Transverse colon (tissue), 4 donors: ENCODE data around the gene CDKL5. TPM values are rescaled to one million over a fixed set of nuclear protein-coding genes. Genes with fewer than 3 reads are reported as not detected.

ENCODE experiments used
- DNase-seq: peaks from one replicate; pipeline ENCODE4 v3.0.0-alpha.2; 2019
- H3K27ac ChIP-seq, 4 donors: fragments of 200-600 bp; sonication (generic); 2 replicates each; pipeline ENCODE4 v1.5.1; 2016 to 2018; ENCODE audit warnings: inconsistent platforms in 4 of 4
- H3K27me3 ChIP-seq: fragments of 200-600 bp; sonication (generic); 2 replicates; pipeline ENCODE4 v1.5.1; 2017; ENCODE audit warnings: inconsistent platforms
- H3K36me3 ChIP-seq, 4 donors: fragments of 200-600 bp; sonication (generic); 2 replicates each; pipeline ENCODE4 v1.5.1; 2017 to 2019; ENCODE audit warnings: inconsistent platforms in 4 of 4
- H3K4me1 ChIP-seq, 4 donors: fragments of 200-600 bp; sonication (generic); 2 replicates each; pipeline ENCODE4 v1.5.1; 2017 to 2020; ENCODE audit warnings: inconsistent platforms in 4 of 4
- H3K4me3 ChIP-seq, 4 donors: fragments of 200-600 bp; sonication (generic); 1 replicate in 1 of 4; 2 replicates in 3 of 4; pipeline versions ENCODE4 v1.5.1 to v1.6.1; 2017 to 2019; ENCODE audit warnings: inconsistent platforms in 4 of 4
- H3K9me3 ChIP-seq, 2 donors: fragments of 200-600 bp; sonication (generic); 2 replicates each; pipeline ENCODE4 v1.5.1; 2017 to 2019; ENCODE audit warnings: inconsistent platforms in 2 of 2
- EP300 ChIP-seq: sonication (generic); formaldehyde crosslinking; IDR thresholded peaks from one replicate; pipeline ENCODE4 v1.6.1; 2017; ENCODE audit warnings: antibody characterized with exemption, low read depth
- POLR2A ChIP-seq: fragments of 450-650 bp; IDR thresholded peaks from one replicate; pipeline ENCODE4 v1.6.1; 2016; ENCODE audit warnings: antibody characterized with exemption, mild to moderate bottlenecking, moderate library complexity
- POLR2AphosphoS5 ChIP-seq, 3 donors: sonication (generic); formaldehyde crosslinking; IDR thresholded peaks; one replicate each; pipeline ENCODE4 v1.6.1; 2016; ENCODE audit warnings: antibody characterized with exemption in 3 of 3
- WGBS, 2 donors: methylation state at CpG; one replicate each; pipeline ENCODE4 v1.1.5; 2018; ENCODE audit warnings: low coverage in 1 of 2; 5-methylcytosine and 5-hydroxymethylcytosine counted together
- in situ Hi-C, 4 donors: fragments of 200-750 bp; cut with MboI; loops; one replicate each; pipeline versions ENCODE4 v1.15.0 to v1.15.1; 2017; ENCODE audit warnings: low sequenced_read_pairs in 3 of 4, low pct_ligation_motif_present in 1 of 4, low pct_unique_long_range_greater_than_20kb in 1 of 4
- intact Hi-C: fragments of 100-400 bp; cut with DNase I; formaldehyde crosslinking; loops from one replicate; pipeline ENCODE4 v1.15.1; 2023; ENCODE audit warnings: low total_unique reads
- total RNA-seq, 4 donors: library from RNA; depleted of rRNA; stranded (reverse); fragments of >200 nt; gene quantifications; one replicate each; pipeline ENCODE4 v1.1.0, GENCODE V29; 2016
- TF ChIP-seq, protein P1 (sequence below), 5 experiments: fragments of 200-600 bp in 3 of 5; fragments of 450-650 bp in 2 of 5; sonication (generic) in 3 of 5; IDR thresholded peaks; 1 replicate in 2 of 5; 2 replicates in 3 of 5; pipeline ENCODE4 v1.5.1; 2016 to 2017; ENCODE audit warnings: antibody characterized with exemption in 5 of 5, inconsistent platforms in 3 of 5, mild to moderate bottlenecking in 2 of 5, moderate library complexity in 1 of 5

The CDKL5 gene
- total RNA-seq, 4 donors from 2014 or later = 0.75 to 4.8 (median 3.5) TPM

GRCh38 chrX:18545771-18546170 lies 120.4 kb downstream of the CDKL5 start:
- no peak overlapping the region for H3K4me3 ChIP-seq
- no peaks in the 10 kb centered on the region for H3K36me3 ChIP-seq
- no peak for TF ChIP-seq EP300
- no peak for TF ChIP-seq POLR2A
- no peak for TF ChIP-seq POLR2AphosphoS5 (IDR thresholded peaks at IDR 0.05)
- TF ChIP-seq, protein P1, sequence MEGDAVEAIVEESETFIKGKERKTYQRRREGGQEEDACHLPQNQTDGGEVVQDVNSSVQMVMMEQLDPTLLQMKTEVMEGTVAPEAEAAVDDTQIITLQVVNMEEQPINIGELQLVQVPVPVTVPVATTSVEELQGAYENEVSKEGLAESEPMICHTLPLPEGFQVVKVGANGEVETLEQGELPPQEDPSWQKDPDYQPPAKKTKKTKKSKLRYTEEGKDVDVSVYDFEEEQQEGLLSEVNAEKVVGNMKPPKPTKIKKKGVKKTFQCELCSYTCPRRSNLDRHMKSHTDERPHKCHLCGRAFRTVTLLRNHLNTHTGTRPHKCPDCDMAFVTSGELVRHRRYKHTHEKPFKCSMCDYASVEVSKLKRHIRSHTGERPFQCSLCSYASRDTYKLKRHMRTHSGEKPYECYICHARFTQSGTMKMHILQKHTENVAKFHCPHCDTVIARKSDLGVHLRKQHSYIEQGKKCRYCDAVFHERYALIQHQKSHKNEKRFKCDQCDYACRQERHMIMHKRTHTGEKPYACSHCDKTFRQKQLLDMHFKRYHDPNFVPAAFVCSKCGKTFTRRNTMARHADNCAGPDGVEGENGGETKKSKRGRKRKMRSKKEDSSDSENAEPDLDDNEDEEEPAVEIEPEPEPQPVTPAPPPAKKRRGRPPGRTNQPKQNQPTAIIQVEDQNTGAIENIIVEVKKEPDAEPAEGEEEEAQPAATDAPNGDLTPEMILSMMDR (IDR thresholded peaks at IDR 0.05) = no peak
- in situ Hi-C loops = no loop called here
- H3K27ac ChIP-seq = no peak overlapping the region
- H3K27me3 ChIP-seq = no peaks in the 10 kb centered on the region
- 75 to 88% methylated on average over 1 to 2 of the region's 2 CpGs for WGBS, 2 donors
- no peaks in the 10 kb centered on the region for H3K4me1 ChIP-seq
- intact Hi-C loops = no loop called here
- H3K9me3 ChIP-seq = no peaks in the 10 kb centered on the region
- DNase-seq = no peak

GRCh38 chrX:18548996-18549395 lies 123.6 kb downstream of the CDKL5 start:
- H3K9me3 ChIP-seq = no peaks in the 10 kb centered on the region
- H3K27me3 ChIP-seq = no peaks in the 10 kb centered on the region
- no peak overlapping the region for H3K4me3 ChIP-seq
- in situ Hi-C loops (no loop called here), intact Hi-C loops (no loop called here)
- no peaks in the 10 kb centered on the region for H3K4me1 ChIP-seq
- DNase-seq = no peak
- WGBS, 2 donors = 67 to 81% methylated on average over 1 to 3 of the region's 3 CpGs
- no peak overlapping the region for H3K27ac ChIP-seq
- no peaks in the 10 kb centered on the region for H3K36me3 ChIP-seq
- TF ChIP-seq POLR2AphosphoS5 (IDR thresholded peaks at IDR 0.05) = no peak
- no peak for TF ChIP-seq EP300
- no peak for TF ChIP-seq POLR2A

- WGBS, 2 donors = 42 to 80% methylated on average over 1 of the region's 1 CpG
These were observed 124.2 kb downstream of the CDKL5 start for GRCh38 chrX:18549643-18550042.

GRCh38 chrX:18557879-18558278 lies 132.5 kb downstream of the CDKL5 start:
- TF ChIP-seq, protein P1 (IDR thresholded peaks at IDR 0.05) = no peak
- TF ChIP-seq EP300 (no peak), POLR2A (no peak), POLR2AphosphoS5 (IDR thresholded peaks at IDR 0.05) (no peak)
- Histone ChIP-seq H3K4me3 (no peak overlapping the region), H3K9me3 (no peaks in the 10 kb centered on the region), H3K4me1 (no peaks in the 10 kb centered on the region), H3K27me3 (no peaks in the 10 kb centered on the region), H3K36me3 (no peaks in the 10 kb centered on the region), H3K27ac (no peak overlapping the region)
- 59% methylated on average over 1 of the region's 1 CpG; no CpG with 5 or more reads in 1 of the 2 donors for WGBS, 2 donors
- DNase-seq = no peak
- intact Hi-C loops = no loop called here
- in situ Hi-C loops = no loop called here

More at GRCh38 chrX:18549643-18550042, 124.2 kb downstream of the CDKL5 start:
- intact Hi-C loops (loop anchor here (1.0 kb wide), 1 partner anchor 57 kb away; no protein-coding TSS in a partner anchor), in situ Hi-C loops (no loop called here)
- H3K4me1 ChIP-seq = no peaks in the 10 kb centered on the region
- no peak overlapping the region for H3K4me3 ChIP-seq
- H3K36me3 ChIP-seq = no peaks in the 10 kb centered on the region
- no peaks in the 10 kb centered on the region for H3K27me3 ChIP-seq
- no peaks in the 10 kb centered on the region for H3K9me3 ChIP-seq
- no peak for DNase-seq
- H3K27ac ChIP-seq = no peak overlapping the region
- TF ChIP-seq EP300 (no peak), POLR2AphosphoS5 (IDR thresholded peaks at IDR 0.05) (no peak), POLR2A (no peak)
- TF ChIP-seq, protein P1 (IDR thresholded peaks at IDR 0.05) = no peak

DNA sequence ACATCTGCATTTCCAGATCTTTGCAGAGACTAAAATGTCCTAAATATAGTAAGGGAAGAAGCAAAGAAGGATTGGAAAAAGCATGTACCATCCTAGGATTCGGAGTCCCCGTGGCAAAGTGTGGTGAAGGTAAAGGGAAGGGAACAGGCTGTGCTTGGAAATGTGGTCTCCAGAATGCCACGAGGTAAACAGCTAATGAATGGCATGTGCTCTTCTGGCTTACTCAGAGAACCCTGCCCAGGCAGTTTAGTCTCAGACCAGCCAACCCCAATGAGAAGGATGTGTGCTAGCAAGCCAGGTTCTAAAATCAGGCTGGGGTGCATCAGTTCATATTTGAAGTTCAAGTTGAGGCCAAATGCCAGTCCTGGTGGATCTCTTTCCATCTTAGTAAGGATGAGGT lies 133.4 kb downstream of the CDKL5 start:
- WGBS, 2 donors = 75% methylated on average over 3 of the region's 3 CpGs; no CpG with 5 or more reads in 1 of the 2 donors
- Histone ChIP-seq H3K27me3 (no peaks in the 10 kb centered on the region), H3K27ac (no peak overlapping the region), H3K9me3 (no peaks in the 10 kb centered on the region), H3K36me3 (no peaks in the 10 kb centered on the region), H3K4me3 (no peak overlapping the region), H3K4me1 (no peaks in the 10 kb centered on the region)
- no peak for TF ChIP-seq POLR2A
- no peak for TF ChIP-seq EP300
- TF ChIP-seq, protein P1 (IDR thresholded peaks at IDR 0.05) = no peak
- TF ChIP-seq POLR2AphosphoS5 (IDR thresholded peaks at IDR 0.05) = no peak
- DNase-seq = no peak
- in situ Hi-C loops (no loop called here), intact Hi-C loops (no loop called here)
